ENCODE data around the gene LRRN2.

The LRRN2 gene

DNA sequence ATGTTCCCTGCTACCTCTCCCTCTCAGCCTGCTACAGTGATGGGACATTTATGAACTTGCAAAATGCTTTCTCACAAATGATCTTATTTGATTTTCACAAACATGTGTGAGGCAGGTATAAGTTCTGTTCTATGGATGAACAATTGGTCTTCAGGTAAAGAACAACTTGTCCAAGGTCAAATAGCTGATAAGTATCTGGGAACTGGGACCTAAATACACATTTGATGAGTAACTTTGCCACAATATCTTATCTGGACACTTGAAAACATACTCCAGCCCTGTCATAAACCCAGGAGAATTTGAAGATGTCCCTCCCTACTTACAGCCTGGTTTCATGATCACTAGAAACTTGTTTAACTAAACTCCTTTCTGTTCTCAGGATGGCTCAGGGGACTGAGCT lies 23.0 kb downstream of the LRRN2 start:
- DNase-seq (ENCODE audit: low spot score), result no peak

DNA sequence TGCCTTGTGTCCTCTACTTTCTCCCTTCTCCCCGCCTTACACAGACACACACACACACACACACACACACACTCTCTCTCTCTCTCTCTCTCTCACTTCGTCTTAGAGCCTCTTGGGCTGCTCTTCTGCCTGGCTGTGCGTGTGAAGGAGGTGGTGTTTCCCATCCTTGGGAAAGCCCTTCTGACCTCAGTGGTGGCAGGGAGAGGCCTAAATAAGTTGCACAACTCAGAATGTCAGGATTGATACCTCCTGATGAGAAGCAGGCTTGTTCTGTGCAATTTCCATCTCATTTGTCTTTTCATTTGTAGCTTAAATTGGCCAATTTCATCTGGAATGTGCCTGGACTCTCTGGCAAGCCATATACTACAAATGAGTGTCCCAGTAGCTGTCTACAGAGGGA lies 25.0 kb downstream of the LRRN2 start:
- no peak for DNase-seq (ENCODE audit: low spot score)

DNA sequence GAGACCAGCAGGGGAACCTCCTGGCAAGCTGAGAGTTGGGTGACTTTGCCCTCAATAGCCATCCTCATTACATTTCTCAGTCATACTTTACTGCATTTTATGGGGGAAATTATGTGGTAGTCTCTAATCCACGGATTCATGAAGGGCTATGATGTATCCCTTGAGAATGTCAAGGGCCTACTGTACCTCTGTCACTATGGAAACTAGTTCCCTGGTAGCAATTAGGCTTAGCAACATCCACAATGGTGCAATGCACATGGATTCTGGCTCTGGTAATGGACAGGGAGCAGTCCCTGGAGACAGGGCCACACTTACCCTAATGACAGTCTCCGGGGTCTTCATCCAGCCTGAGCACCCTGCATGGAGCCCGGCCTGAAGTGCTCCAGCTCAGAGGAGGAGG lies 26.5 kb downstream of the LRRN2 start:
- no peak for DNase-seq (ENCODE audit: low spot score)

DNA sequence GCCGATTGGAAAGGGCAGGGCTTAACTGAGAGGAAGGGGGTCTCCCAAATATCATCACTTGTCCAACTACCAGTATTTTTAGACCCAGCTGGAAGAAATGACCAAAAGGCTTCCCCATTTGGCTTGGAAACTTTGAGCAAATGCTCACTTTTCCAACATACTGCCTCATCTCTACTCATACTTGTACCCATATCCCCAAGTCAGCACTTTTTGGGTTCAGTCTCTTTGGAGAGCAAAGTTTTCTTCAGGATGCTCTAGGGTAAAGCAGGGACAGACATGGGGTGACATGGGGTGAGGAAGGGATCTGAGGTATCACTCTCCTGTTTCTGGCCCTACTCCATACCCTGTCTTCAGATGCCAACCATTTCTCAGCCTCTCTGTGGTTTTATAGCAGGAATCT lies 27.2 kb downstream of the LRRN2 start:
- DNase-seq (ENCODE audit: low spot score), result no peak

DNA sequence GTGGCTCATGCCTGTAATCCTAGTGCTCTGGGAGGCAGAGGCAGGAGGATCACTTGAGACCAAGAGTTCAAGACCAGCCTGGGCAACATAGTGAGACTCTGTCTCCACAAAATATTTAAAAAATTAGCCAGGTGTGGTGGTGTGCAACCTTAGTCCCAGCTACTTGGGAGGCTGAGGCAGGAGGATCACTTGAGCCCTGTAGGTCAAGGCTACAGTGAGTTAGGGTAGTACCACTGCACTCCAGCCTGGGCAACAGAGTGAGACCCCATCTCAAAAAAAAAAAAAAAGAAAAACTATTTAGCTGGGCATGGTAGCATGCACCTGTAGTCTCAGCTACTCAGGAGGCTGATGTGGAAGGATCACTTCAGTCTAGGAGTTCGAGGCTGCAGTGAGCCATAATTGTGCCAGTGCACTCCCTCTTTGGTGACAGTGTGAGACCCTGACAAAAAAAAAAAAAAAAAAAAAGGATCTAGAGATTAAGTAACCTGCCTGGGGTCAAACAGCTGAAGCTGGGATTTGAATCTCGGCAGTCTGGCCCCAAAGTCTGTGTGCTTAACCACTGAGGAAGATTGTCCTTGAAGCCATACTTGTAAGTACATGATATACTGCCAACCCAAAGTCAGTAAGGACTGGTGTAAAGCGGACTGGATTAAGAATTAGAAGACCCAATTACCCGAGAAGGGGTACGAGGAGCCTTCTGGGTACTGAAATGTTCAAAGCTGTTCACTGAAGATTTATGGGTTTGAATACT lies 31.8 kb downstream of the LRRN2 start:
- DNase-seq (ENCODE audit: low spot score), result no peak

DNA sequence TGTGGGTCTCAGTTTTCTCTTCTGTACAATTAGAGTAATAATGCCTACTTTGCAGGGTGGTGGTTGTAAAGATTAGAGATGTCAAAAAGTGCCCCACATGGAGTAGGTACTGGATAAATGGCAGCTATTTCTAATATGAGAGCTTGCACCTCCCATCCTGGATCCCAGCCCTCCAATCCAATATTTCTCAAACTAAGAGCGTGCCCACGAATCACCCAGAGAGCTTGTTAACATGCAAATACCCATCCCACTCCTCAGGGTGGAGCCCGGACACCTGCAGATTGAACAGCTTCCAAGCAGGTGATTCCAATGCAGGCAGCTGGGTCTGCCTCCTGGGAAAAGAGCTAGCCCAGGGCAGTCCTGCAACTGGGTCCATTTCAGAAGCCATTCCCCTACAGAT lies 33.0 kb downstream of the LRRN2 start:
- no peak for DNase-seq (ENCODE audit: low spot score)

DNA sequence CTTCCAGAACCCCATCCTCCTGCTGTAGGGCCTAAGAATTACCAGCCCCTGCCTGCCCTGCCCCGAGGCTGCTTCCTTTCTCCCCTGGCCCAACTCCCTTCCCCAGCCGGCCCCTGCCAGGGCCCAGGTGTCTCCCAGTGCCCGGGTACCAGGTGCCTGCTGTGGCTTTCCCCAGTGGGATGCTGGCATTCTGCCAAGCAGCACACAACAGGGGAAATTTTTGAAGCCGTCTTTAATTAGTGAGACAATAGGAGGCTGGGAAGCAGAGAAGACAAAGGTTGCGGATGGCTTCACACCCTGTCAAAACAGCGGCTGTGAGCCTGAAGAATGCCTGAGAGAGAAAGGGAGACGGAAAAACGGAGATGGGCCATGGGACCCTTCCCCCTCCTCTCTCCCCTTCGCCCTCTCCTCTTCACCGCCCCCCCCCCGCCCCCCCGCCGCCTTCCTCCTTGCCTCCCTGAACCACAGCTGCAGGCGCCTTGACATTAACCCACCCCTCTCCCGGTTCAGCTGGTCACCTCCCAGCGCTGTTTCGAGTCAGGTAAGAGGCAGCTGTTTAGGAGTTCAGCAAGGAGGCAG lies 33.6 kb downstream of the LRRN2 start:
- DNase-seq (ENCODE audit: low spot score), result no peak

DNA sequence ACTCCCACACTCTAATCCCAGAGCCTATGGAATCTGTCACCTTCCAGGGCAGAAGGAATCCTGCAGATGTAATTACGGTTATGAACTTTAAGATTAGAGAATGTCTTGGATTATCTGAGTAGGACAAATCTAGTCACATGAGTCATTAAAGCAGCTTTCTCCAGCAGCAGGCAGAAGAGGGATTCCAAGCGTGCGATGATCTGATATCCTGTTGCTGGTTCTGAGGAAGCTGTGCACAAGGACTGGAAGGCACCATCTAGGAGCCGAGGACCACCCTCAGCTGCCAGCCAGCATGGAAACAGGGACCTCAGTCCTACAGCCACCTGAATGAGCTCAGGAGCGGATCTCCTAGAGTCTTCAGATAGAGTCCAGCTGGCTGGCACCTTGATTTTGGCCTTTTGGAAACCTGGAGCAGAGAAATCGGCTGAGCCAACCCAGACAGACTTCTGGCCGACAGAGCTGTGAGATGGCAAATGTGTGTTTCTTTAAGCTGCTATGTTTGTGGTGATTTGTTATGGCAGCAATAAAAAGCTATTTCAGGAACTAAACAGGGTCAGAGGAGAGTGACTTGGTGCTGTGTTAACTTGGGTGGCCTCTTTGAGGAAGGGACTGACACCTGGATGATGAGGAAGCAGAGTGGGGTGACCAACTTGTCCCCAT lies 34.5 kb downstream of the LRRN2 start:
- no peak for DNase-seq (ENCODE audit: low spot score)

DNA sequence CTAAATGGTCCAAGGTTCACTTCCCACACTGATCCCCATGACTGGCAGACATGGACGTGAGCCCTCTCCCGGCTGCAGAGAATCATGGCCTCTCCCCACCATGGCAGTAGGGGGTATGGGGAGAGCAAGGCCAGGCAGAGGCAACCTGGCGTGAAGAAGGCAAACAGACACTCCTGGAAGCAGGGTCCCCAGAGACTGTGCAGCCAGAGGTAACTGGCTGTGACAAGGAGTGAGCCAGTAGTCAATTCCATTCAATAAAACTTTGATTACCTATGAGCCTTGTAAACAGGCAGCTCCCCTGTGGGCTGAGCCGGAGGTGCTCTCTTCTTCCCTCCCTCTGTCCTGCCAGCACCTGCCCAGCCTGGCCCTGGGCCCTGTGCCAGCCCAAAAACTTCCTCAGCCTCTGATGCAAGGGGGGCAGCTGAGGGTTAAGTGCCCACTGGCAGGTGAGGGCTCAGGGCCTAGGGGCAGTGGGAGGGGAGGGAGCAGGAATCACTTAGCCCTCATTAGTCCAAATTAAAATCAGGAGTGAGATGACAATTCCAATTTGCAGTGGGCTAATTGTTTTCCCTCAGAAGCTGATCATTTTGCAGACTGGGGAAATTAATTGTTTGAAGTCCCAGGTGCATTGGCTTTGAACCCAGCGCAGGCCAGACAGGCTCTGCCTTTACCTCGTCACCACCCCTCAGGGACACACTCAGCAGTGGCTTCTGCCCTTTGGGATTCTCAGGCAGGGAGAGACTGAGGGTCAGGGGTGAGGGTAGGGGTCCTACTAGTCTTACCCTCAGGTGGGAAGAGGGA lies 35.6 kb downstream of the LRRN2 start:
- no peak for DNase-seq (ENCODE audit: low spot score)

DNA sequence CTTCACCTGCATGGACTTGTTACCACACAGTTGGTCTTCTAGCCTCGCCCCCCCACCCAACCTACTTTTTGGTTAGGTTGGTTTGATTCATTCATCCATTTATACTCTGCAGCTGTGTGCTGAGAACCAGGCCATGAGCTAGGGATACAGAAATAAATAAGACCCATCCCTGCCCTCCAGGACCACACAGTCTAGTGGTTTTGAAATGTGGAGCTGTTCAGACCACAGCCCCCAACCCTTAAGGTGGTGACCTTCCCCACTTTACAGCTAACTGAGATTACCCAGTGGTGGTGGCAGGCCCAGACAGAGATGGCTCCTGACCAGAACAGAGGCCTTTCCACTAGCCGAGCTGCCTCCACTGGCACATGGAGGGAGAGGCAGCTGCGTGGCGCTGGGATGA lies 37.0 kb downstream of the LRRN2 start:
- DNase-seq (ENCODE audit: low spot score), result no peak

DNA sequence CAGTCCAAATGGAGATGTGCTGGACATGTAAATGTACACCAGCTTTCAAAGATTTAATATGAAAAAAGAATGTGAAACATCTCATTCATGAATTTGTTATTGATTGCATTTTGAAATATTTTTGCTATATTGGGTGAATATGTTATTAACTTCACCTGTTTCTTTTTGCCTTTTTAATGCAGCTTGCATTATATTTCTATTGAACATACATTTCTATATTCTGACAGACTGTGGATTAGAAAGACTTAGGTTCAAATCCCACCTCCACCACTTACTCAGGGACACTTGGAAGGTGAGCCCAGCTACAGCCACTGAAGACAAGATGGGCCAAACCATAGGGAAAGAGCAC lies 37.8 kb downstream of the LRRN2 start:
- DNase-seq (ENCODE audit: low spot score), result no peak

DNA sequence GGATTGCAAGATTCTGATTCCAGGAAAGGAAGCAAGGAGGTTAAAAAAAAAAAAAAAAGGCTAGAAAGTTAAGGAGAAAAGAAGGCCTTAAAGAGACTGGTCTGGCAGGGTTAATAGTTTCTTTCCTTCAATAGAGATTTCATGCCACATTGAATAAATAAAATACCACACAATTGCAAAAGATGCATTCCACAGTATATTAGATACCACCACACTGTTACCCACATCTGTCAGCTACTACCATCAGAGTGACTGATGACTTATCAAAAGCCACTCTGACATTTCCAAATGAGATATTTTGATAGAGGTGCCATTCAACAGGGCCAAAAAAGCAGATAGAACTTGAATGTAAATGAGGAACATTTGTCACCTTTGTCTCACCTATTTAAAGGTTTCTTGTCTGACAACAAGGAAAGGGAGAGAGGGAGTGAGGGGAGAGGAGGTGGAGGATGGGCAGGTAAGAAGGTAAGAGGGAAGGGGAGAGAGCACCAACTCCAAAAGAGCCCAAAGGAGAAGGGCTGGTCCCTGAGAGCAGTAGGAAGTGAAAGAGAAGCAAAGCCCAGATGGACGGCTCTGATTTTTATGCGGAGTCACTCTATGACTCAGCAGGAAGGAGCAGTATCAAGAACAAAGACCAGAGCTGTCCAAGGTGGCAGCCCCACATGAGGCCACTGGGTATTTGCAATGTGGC lies 38.3 kb downstream of the LRRN2 start:
- no peak for DNase-seq (ENCODE audit: low spot score)

DNA sequence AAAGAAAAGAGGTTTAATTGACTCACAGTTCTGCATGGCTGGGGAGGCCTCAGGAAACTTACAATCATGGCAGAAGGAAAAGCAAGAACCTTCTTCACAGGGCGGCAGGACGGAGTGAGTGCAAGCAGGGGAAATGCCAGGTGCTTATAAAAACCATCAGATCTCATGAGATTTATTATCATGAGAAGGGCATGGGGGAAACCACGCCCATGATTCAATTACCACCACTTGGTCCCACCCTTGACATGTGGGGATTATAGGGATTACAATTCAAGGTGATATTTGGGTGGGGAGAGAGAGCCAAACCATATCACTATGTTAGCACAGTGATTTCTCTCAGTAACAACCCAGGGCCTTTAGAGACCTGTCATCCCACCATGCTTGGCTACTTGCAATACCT lies 39.9 kb downstream of the LRRN2 start:
- DNase-seq (ENCODE audit: low spot score), result no peak

DNA sequence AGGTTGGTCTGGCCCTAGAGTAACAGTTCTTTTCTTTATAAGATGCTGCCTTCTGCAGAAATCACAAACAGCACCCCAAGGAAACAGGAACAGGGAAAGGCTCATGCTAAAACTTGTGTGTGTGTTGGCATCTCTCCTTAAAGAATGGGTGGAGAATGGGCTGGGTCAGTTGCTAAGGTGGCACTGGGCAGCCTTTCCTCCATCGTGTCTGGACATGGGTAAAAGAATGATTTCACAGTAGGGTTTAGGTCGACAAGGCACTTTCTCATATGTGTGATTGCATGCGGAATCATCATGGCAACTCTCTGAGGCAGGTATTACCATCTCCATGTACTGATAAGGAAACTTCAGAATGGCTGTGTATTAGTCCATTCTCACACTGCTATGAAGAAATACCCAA lies 40.3 kb downstream of the LRRN2 start:
- DNase-seq (ENCODE audit: low spot score), result no peak

DNA sequence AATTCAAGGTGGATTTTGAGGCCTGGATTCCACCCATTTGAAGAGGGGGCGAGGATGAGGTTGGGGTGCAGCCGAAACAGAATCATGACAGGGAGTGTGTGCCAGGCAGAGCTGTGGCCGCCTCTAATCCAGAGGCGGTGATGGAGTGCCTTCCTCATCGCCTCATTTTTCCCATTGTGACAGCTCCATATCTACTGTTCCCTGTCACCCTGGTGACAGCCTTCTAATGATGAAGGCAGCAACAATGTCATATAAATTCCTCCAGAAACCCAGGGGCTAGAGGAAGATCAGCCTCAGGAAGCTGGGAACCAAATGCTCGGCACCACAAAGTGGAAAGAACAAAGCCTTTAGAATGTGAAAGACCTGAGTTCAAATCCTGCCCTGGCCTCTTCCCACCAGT lies 42.0 kb downstream of the LRRN2 start:
- no peak for DNase-seq (ENCODE audit: low spot score)

DNA sequence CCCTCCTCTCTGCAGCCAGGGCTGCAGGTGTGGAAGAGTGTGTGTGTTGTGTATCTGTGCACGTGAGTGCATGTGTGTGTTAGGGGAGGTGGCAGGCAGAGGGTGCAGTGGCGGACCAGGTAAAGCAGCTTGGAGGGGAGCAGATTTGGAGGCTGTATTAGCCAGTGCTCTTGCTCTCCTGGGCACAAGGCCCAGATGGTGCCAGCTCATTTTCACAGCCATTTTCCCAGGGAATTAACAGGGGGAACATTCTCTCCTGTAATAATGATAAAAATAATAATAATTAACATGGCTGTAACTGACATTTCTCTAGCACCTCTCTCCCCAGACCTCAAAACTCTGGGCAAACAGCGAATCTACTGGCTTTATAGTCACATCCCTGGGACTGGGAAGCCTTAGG lies 43.6 kb downstream of the LRRN2 start:
- no peak for DNase-seq (ENCODE audit: low spot score)

DNA sequence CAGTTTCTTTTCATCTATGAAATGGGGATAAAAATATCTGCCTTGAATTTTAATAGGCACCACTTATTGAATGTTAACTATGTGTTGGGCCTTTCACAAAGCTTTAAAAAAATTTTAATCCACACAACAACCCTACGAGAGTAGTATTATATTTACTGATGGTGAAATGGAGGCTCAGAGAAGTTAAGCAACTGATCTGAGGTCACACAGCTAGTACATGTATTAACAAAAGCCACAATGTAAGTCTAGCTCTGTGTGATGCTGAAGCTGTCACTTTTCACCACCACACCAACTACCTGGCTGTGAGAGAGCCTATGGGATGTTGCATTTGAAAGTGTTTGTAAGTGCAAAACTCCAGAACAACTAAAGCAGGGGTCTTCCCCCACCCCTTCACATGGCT lies 44.1 kb downstream of the LRRN2 start:
- DNase-seq (ENCODE audit: low spot score), result no peak

DNA sequence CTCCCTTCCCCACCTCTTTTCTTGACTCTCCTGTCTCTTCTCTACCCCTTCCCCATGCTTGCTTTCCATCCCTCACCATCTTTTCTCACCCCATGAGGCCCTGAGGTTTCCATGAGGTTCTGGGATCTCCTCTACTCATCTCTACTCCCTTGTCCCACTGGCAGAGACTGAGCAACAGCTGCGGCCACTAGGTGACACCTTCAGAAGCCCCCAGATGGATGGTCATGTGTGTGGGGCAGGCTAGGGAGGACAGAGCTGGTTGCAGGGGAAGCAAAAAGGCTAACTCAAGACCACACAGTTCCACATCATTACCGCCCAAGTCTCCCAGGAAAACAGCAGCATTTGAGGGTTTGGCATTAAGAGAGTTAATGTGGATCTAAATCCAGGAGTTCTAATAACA lies 45.0 kb downstream of the LRRN2 start:
- DNase-seq (ENCODE audit: low spot score), result no peak

DNA sequence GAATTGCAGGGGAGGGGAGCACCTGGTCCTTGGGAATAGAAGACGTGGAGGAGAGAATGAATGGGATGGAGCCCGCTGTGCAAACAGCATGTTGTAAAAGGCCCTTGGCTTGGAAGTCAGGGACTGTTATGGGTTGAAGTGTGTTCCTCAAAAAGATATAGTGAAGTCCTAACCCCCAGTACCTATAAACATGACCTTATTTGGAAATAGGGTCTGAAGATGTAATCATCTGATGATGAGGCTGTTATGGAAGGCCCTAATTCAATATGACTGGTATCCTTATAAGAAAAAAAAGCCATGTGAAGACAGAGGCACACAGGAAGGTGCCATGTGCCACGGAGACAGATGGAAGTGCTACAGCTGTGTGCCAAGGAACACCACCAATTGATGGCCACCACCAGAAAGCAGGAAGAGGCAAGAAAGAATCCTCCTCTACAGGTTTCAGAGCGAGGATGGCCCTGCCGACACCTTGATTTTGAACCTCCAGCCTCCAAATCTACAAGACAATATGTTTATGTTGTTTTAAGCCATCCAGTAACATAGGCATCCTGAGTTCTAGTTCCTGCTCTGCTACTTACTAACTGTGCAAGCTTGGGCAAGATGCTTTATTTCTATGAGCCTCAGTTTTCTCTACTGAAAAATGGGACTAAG lies 51.2 kb downstream of the LRRN2 start:
- DNase-seq (ENCODE audit: low spot score), result no peak

DNA sequence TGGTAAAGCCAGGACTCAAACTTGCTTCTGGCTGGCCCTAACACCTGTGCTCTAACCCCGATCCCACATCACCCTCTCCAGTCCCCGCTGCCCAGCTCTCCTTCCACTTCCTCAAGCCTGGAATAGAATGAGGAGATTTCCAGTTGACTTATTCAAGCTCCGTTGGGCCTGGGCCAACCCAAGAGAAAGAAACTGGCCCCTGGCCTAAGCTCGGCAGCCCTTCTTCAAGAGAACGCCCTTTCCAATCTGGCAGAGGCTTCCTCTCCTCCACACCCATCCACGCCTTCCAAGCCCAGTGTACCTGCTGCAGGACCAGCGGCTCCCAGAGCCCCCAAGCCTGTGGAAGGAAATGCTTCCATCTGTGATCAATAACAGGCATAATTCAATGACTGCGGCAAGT lies 51.9 kb downstream of the LRRN2 start:
- DNase-seq (ENCODE audit: low spot score), result no peak

DNA sequence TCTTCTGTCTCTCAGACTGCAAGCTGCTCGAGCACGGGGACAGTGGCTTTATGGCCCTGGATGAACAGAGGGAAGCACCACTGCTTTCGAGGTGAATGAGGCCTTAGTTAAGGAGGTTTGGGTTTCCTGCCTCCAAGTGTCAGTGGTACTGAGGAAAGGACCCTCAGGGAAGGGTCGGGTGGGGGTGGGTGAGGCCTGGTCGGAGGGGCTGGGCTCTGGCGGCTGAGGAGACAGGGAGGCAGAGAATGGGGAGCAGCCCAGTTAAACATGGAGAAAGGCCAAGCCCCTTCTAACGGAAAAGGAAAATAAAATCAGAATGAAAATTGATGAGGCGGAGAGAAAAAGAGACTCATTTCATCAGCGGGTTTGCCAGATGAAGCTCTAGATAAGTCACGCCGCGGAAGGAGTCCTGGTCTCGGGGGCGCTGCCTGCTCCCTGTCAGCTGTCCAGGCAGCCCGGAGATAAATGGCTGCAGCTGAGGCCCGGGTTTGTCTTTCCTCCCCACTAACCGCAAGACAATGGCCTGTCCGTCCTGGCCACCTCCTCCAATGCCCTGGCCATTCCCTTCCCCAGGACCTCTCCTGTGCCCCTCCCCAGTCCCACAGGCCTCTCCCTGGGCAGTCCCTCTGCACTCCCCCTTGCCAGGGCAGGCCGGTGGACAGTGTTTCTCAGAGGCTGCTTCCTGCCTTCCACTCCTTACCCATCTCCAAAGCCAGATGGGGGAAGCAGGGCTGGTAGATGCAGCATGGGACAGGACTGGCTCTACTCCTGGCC lies 55.2 kb downstream of the LRRN2 start:
- no peak for DNase-seq (ENCODE audit: low spot score)
